Kidney (tissue), 14 donors: ENCODE data around the gene IFT88. TPM values are rescaled to one million over a fixed set of nuclear protein-coding genes. Genes with fewer than 3 reads are reported as not detected.

Source experiments
- DNase-seq, 5 donors: peaks; one replicate each; pipeline ENCODE4 v3.0.0-alpha.2; 2013 to 2020
- FAIRE-seq: peaks from 2 replicates; lab custom pipeline; 2012; peaks lifted over from hg19 to GRCh38; lab: Jason Lieb, UNC
- H3K27ac ChIP-seq, 2 donors: one replicate each; pipeline ENCODE4 v1.7.0; 2013; ENCODE audit warnings: low read depth in 2 of 2, low read length in 2 of 2, inconsistent platforms in 1 of 2
- H3K27me3 ChIP-seq: one replicate; pipeline ENCODE4 v1.7.1; 2013; ENCODE audit warnings: low read length, inconsistent platforms; ENCODE audit not compliant: control insufficient read depth, insufficient read depth
- H3K36me3 ChIP-seq, 3 donors: one replicate each; pipeline versions ENCODE4 v1.7.0 to v1.7.1; 2013; ENCODE audit warnings: low read length in 3 of 3, control low read depth in 1 of 3, inconsistent platforms in 1 of 3; ENCODE audit not compliant: insufficient read depth in 3 of 3, control insufficient read depth in 2 of 3
- H3K4me1 ChIP-seq, 3 donors: one replicate each; pipeline versions ENCODE4 v1.7.0 to v1.7.1; 2013; ENCODE audit warnings: low read length in 3 of 3, inconsistent platforms in 1 of 3, low read depth in 1 of 3; ENCODE audit not compliant: control insufficient read depth in 2 of 3, insufficient read depth in 2 of 3
- H3K4me3 ChIP-seq, 3 donors: one replicate each; pipeline versions ENCODE4 v1.7.0 to v1.8.1; 2013; ENCODE audit warnings: low read length in 3 of 3, control low read depth in 1 of 3, inconsistent platforms in 1 of 3
- H3K9ac ChIP-seq, 3 donors: one replicate each; pipeline versions ENCODE4 v1.7.0 to v1.7.1; 2013; ENCODE audit warnings: low read length in 3 of 3, control low read depth in 1 of 3, inconsistent platforms in 1 of 3
- H3K9me3 ChIP-seq, 3 donors: one replicate each; pipeline versions ENCODE4 v1.7.0 to v1.7.1; 2013; ENCODE audit warnings: low read length in 3 of 3, control low read depth in 1 of 3, inconsistent platforms in 1 of 3; ENCODE audit not compliant: control insufficient read depth in 2 of 3, insufficient read depth in 1 of 3
- intact Hi-C: fragments of 100-400 bp; cut with DNase I; formaldehyde crosslinking; loops from one replicate; pipeline ENCODE4 v1.11.1; 2022
- polyA plus RNA-seq: library from polyadenylated mRNA; stranded (reverse); fragments of 350-450 nt; fragmentation: Illumina TruSeq; extraction: RNeasy Lipid Tissue Mini Kit (QIAGEN cat#74804); gene quantifications from one replicate; pipeline ENCODE4 v1.2.3, GENCODE V29; 2014; ENCODE audit warnings: low read depth, low replicate concordance; ENCODE audit not compliant: insufficient read depth
- total RNA-seq: library from RNA; stranded (reverse); fragmentation: NEBNext Ultra II Directional; extraction: Animal tissue kit (Norgen Biotek cat#: 25700); gene quantifications from one replicate; pipeline ENCODE4 v1.2.1, GENCODE V29; 2021
- TF ChIP-seq, protein P1 (sequence below): IDR thresholded peaks from 3 replicates; pipeline ENCODE4 v1.5.1; 2012; ENCODE audit warnings: mild to moderate bottlenecking, moderate library complexity, borderline replicate concordance; ENCODE audit not compliant: insufficient read depth; ENCODE audit errors: extremely low read depth
- donor health status: control.
- donor health status: control.
- donor health status: control.
- donor health status: control.
- donor health status: control.
- donor health status: DM: yes; HTN: yes; CAD: no.
- donor health status: Normal renal cell carcinoma (clear cell type).

IFT88 gene
- total and polyA plus RNA-seq, 2 donors from 2014 or later = 20.2 to 30.3 TPM

DNA sequence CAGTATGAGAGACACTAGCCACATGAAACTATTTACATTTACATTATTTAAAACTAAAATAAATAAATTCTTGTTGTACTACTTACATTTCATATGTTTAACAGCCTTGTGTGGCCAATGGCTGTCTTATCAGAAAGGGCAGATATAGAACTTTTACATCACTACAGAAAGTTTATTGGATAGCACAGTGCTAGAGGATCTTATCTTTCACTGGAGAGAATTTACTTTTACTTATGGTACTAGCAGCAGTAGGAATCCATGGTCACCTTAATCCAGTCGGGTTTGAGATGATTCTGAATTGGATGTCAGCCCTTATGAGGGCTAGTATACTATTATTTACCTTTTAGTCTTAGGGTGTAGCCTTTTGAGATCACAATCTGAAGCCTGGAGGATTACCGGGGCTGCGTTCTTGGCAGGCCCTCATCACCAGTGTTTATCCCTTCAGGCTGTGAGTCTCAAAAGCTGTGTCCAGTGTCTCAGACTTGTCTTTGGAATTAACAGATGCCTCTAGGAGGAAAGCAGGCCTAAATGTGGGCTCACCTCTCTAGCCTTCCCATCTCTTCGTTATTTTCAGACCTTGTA is 21.7 kb downstream of the IFT88 start:
- no peaks in the 10 kb centered on the region for H3K27me3 ChIP-seq
- H3K36me3 ChIP-seq = peaks cover 4 to 6% (median 5%) of the 10 kb centered on the region in 3 donors
- no peak for FAIRE-seq

DNA sequence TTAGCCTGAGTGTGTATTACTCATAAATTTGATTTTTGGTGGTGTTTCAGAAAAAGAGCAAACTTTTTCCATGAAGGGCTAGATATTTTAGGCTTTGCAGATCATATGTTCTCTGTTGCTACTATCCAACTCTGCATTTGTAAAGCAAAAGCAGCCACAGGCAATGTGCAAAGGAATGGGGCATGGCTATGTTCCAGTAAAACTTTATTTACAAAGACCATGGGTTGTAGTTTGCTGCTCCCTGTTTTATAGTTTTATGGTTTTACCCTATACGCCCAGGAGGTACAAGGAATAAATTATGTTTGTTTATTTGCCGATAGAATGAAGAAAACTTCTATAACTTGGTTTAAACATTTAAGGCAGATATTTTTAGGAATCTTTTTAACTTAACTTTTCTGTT is 23.6 kb downstream of the IFT88 start:
- Histone ChIP-seq H3K36me3 (no peaks in the 10 kb centered on the region), H3K9ac (no peak overlapping the region), H3K27ac (no peak overlapping the region), H3K4me1 (no peaks in the 10 kb centered on the region), H3K9me3 (no peaks in the 10 kb centered on the region), H3K27me3 (no peaks in the 10 kb centered on the region), H3K4me3 (no peak overlapping the region)
- FAIRE-seq (no peak), DNase-seq (no peak)
- intact Hi-C loops = no loop called here
- TF ChIP-seq, protein P1, sequence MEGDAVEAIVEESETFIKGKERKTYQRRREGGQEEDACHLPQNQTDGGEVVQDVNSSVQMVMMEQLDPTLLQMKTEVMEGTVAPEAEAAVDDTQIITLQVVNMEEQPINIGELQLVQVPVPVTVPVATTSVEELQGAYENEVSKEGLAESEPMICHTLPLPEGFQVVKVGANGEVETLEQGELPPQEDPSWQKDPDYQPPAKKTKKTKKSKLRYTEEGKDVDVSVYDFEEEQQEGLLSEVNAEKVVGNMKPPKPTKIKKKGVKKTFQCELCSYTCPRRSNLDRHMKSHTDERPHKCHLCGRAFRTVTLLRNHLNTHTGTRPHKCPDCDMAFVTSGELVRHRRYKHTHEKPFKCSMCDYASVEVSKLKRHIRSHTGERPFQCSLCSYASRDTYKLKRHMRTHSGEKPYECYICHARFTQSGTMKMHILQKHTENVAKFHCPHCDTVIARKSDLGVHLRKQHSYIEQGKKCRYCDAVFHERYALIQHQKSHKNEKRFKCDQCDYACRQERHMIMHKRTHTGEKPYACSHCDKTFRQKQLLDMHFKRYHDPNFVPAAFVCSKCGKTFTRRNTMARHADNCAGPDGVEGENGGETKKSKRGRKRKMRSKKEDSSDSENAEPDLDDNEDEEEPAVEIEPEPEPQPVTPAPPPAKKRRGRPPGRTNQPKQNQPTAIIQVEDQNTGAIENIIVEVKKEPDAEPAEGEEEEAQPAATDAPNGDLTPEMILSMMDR = no peak

More for the DNA sequence above, 21.7 kb downstream of the IFT88 start:
- Histone ChIP-seq H3K4me1 (no peaks in the 10 kb centered on the region), H3K27ac (no peak overlapping the region), H3K9me3 (no peaks in the 10 kb centered on the region), H3K9ac (no peak overlapping the region), H3K4me3 (no peak overlapping the region)
- intact Hi-C loops = no loop called here
- TF ChIP-seq, protein P1 = no peak
- DNase-seq = no peak

DNA sequence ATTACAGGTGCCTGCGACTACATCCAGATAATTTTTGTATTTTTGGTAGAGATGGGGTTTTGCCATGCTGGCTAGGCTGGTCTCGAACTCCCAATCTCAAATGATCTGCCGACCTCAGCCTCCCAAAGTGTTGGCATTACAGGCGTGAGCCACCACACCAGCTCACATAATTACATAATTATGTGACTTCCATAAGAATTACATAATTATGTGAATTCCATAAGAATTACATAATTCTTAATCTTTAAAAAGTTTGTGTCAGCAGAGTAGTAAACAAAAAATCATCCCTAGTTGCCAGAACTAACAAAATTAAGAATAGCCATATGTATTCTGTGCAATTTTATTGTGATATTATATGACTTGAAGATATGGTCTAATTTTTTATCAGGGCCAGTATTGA is 25.6 kb downstream of the IFT88 start:
- intact Hi-C loops = no loop called here
- Histone ChIP-seq H3K9ac (no peak overlapping the region), H3K9me3 (no peaks in the 10 kb centered on the region), H3K36me3 (peaks cover 0 to 3% (median 0%) of the 10 kb centered on the region in 3 donors), H3K27me3 (no peaks in the 10 kb centered on the region), H3K27ac (no peak overlapping the region), H3K4me3 (no peak overlapping the region), H3K4me1 (no peaks in the 10 kb centered on the region)
- no peak for FAIRE-seq
- DNase-seq = no peak
- TF ChIP-seq, protein P1 = no peak

DNA sequence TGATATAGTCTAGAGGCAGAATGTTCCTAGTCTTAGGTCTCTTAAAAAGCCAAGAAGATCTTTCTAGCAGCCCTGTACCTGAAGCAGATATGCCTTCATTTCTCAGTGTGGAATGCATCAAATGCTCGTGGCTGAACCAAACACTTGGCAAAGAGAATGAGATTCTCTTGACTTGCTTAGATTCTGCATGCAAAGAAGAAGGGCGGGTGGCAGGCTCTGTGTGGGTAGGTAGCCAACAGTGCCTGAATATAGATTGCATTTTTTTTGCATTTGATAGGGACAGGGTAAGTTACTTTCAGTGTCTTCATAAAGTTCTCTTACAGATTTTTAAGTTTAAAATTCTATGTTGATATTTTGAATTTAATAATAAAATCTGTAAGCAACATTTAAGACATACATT is 27.3 kb downstream of the IFT88 start:
- Histone ChIP-seq H3K9me3 (no peaks in the 10 kb centered on the region), H3K4me3 (no peak overlapping the region), H3K36me3 (peaks cover 0 to 3% (median 0%) of the 10 kb centered on the region in 3 donors), H3K27ac (no peak overlapping the region), H3K9ac (no peak overlapping the region), H3K4me1 (no peaks in the 10 kb centered on the region), H3K27me3 (no peaks in the 10 kb centered on the region)
- DNase-seq (no peak), FAIRE-seq (no peak)
- intact Hi-C loops = no loop called here
- TF ChIP-seq, protein P1 = no peak
